ENCODE results near the gene WDPCP. TPM values are rescaled to one million over a fixed set of nuclear protein-coding genes. Genes with fewer than 3 reads are reported as not detected.

The WDPCP gene
- total and polyA plus RNA-seq, 10 of the 15 experiments (the other 5 are each of a cell fraction or from before 2014, with no cell fraction given) = 2.1 to 7.9 (median 4.6) TPM

DNA sequence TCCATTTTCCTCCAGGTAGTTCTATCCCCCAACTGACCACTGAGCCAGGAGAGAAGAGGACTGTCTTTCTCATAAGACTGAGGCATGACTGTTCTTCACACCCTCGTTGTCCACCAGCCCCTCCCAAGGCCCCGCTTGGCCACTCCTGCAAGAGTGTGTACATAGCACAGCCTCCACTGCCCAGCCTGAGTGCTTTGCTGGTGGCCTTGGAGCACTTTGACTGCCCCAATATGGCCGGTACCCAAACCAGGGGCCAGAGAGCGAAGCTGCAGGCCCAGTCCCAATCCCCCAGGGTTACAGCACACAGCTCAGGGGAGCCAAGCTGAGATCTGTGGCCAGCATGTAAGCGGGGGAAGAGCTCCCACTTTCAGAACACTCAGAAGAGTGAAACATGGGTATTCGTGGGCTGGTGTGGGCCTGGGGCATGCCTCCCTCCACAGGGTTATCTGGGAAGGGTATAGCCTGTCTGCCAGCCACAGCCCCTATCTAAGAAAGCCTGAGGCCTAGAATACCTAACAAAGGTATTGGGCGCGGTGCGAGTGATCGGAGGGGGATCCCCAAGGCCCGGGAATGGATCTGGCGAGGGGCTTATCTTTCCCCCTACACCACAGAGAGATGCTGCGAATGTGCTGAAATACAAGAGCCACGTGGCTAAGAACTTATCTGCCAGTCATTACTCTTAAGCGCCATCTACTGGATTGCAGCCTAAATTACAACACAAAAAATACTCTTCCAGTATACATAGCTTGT, 163.8 kb downstream of the WDPCP start:
- no peak for DNase-seq (ENCODE audit: low read depth, low spot score)
- H3K9ac ChIP-seq (ENCODE audit: control insufficient read depth, insufficient read depth, low read length) = no peak overlapping the region
- no peak overlapping the region for H3K27ac ChIP-seq (ENCODE audit: control insufficient read depth, insufficient read depth)
- no peak overlapping the region for H3K4me2 ChIP-seq (ENCODE audit: control insufficient read depth, insufficient read depth)
- POLR2A ChIA-PET = interaction anchor here (0.7 to 1.2 kb wide), 2 partner anchors 9 to 922 kb away, joined by 3 read pairs; no protein-coding TSS in a partner anchor
- no peaks in the 10 kb centered on the region; the same call in 2 of the 3 replicates for H3K9me3 ChIP-seq (replicated peaks; ENCODE audit: control insufficient read depth, insufficient read depth, low read length)
- peak overlapping the region; percentile 42 for H2AFZ ChIP-seq (ENCODE audit: control insufficient read depth, low read depth, low read length)
- CTCF ChIA-PET = interaction anchor here (0.6 to 2.4 kb wide), 13 partner anchors 9 to 638 kb away, joined by 3 to 13 read pairs (median 3); partner anchors contain the start of gene WDPCP
- intact Hi-C loops (cut with micrococcal nuclease; ENCODE audit: unreplicated experiment) = loop anchor here (10.0 kb wide), 1 partner anchor 360 kb away; no protein-coding TSS in a partner anchor
- in situ Hi-C loops (cut with MboI) = no loop called here
- FAIRE-seq = peak; percentile 35
- ATAC-seq = peak; percentile 87
- WGBS (ENCODE audit: insufficient coverage, insufficient replicate concordance, low lambda C conversion rate, missing lambda C conversion rate) = 57% methylated on average over 15 of the region's 15 CpGs
- H3K27me3 ChIP-seq (replicated peaks in 1 of 2; ENCODE audit: control insufficient read depth in 2 of 2, insufficient read depth in 2 of 2, low read length in 1 of 2) = no peaks in the 10 kb centered on the region
- no peaks in the 10 kb centered on the region for H4K20me1 ChIP-seq (ENCODE audit: control insufficient read depth, insufficient read depth)
- SMC1A ChIA-PET (ENCODE audit: uncharacterized antibody, unreplicated experiment) = interaction anchor here (0.7 to 1.1 kb wide), 4 partner anchors 9 to 649 kb away, joined by 3 read pairs; no protein-coding TSS in a partner anchor
- H3K79me2 ChIP-seq (ENCODE audit: control insufficient read depth, insufficient read depth, low read length) = no peaks in the 10 kb centered on the region
- H3K4me1 ChIP-seq (ENCODE audit: control insufficient read depth, insufficient read depth, low read length) = no peaks in the 10 kb centered on the region
- RAD21 ChIA-PET (ENCODE audit: unreplicated experiment) = interaction anchor here (0.6 to 0.7 kb wide), 3 partner anchors 51 to 176 kb away, joined by 3 read pairs; no protein-coding TSS in a partner anchor
- no peak overlapping the region for H3K4me3 ChIP-seq
- H3K36me3 ChIP-seq (ENCODE audit: control insufficient read depth in 2 of 2, insufficient read depth in 2 of 2, low read length in 1 of 2) = no peaks in the 10 kb centered on the region
- BruUV-seq (replicated peaks) = no TSS peak
- TF ChIP-seq STAT1 (conservative IDR thresholded peaks at IDR 0.05) = no peak
- no peak for TF ChIP-seq NR2F1 (conservative IDR thresholded peaks at IDR 0.05)
- TF ChIP-seq ZNF384 (IDR thresholded peaks at IDR 0.05; ENCODE audit: borderline replicate concordance, low read depth, low read length) = no peak
- TF ChIP-seq MEF2B (IDR thresholded peaks at IDR 0.05; ENCODE audit: partially characterized antibody, poor library complexity, severe bottlenecking) = no peak
- TF ChIP-seq TCF12 (IDR thresholded peaks at IDR 0.05; ENCODE audit: low read depth, low read length) = no peak
- TF ChIP-seq, protein P1, sequence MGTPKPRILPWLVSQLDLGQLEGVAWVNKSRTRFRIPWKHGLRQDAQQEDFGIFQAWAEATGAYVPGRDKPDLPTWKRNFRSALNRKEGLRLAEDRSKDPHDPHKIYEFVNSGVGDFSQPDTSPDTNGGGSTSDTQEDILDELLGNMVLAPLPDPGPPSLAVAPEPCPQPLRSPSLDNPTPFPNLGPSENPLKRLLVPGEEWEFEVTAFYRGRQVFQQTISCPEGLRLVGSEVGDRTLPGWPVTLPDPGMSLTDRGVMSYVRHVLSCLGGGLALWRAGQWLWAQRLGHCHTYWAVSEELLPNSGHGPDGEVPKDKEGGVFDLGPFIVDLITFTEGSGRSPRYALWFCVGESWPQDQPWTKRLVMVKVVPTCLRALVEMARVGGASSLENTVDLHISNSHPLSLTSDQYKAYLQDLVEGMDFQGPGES (IDR thresholded peaks at IDR 0.05) = no peak
- no peak for TF ChIP-seq ZNF24 (IDR thresholded peaks at IDR 0.05)
- no peak for TF ChIP-seq NFIC (IDR thresholded peaks at IDR 0.05; ENCODE audit: low read depth, low read length)
- no peak for TF ChIP-seq PML (IDR thresholded peaks at IDR 0.05; ENCODE audit: low read length)
- TF ChIP-seq CREB1 (IDR thresholded peaks at IDR 0.05; ENCODE audit: low read depth) = no peak
- TF ChIP-seq, protein P2, sequence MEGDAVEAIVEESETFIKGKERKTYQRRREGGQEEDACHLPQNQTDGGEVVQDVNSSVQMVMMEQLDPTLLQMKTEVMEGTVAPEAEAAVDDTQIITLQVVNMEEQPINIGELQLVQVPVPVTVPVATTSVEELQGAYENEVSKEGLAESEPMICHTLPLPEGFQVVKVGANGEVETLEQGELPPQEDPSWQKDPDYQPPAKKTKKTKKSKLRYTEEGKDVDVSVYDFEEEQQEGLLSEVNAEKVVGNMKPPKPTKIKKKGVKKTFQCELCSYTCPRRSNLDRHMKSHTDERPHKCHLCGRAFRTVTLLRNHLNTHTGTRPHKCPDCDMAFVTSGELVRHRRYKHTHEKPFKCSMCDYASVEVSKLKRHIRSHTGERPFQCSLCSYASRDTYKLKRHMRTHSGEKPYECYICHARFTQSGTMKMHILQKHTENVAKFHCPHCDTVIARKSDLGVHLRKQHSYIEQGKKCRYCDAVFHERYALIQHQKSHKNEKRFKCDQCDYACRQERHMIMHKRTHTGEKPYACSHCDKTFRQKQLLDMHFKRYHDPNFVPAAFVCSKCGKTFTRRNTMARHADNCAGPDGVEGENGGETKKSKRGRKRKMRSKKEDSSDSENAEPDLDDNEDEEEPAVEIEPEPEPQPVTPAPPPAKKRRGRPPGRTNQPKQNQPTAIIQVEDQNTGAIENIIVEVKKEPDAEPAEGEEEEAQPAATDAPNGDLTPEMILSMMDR (IDR thresholded peaks at IDR 0.05 in 2 of 3, conservative IDR thresholded peaks at IDR 0.05 in 1 of 3; ENCODE audit: control insufficient read depth in 2 of 3, extremely low read depth in 1 of 3, insufficient read depth in 1 of 3, low read depth in 3 of 3, low read length in 3 of 3) = peak; percentile 43 to 66 (median 54)
- no peak for TF ChIP-seq SUZ12 (IDR thresholded peaks at IDR 0.05; ENCODE audit: unreplicated experiment)
- TF ChIP-seq RAD21 (IDR thresholded peaks at IDR 0.05; ENCODE audit: insufficient read depth, low read depth, low read length) = peak; percentile 79
- no peak for TF ChIP-seq NRF1 (conservative IDR thresholded peaks at IDR 0.05; ENCODE audit: low read depth, low read length)
- TF ChIP-seq POLR2AphosphoS5 (IDR thresholded peaks at IDR 0.05; ENCODE audit: low read length) = no peak
- TF ChIP-seq, protein P3, sequence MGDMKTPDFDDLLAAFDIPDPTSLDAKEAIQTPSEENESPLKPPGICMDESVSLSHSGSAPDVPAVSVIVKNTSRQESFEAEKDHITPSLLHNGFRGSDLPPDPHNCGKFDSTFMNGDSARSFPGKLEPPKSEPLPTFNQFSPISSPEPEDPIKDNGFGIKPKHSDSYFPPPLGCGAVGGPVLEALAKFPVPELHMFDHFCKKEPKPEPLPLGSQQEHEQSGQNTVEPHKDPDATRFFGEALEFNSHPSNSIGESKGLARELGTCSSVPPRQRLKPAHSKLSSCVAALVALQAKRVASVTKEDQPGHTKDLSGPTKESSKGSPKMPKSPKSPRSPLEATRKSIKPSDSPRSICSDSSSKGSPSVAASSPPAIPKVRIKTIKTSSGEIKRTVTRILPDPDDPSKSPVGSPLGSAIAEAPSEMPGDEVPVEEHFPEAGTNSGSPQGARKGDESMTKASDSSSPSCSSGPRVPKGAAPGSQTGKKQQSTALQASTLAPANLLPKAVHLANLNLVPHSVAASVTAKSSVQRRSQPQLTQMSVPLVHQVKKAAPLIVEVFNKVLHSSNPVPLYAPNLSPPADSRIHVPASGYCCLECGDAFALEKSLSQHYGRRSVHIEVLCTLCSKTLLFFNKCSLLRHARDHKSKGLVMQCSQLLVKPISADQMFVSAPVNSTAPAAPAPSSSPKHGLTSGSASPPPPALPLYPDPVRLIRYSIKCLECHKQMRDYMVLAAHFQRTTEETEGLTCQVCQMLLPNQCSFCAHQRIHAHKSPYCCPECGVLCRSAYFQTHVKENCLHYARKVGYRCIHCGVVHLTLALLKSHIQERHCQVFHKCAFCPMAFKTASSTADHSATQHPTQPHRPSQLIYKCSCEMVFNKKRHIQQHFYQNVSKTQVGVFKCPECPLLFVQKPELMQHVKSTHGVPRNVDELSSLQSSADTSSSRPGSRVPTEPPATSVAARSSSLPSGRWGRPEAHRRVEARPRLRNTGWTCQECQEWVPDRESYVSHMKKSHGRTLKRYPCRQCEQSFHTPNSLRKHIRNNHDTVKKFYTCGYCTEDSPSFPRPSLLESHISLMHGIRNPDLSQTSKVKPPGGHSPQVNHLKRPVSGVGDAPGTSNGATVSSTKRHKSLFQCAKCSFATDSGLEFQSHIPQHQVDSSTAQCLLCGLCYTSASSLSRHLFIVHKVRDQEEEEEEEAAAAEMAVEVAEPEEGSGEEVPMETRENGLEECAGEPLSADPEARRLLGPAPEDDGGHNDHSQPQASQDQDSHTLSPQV (IDR thresholded peaks at IDR 0.05) = no peak
- TF ChIP-seq NR2C1 (IDR thresholded peaks at IDR 0.05) = no peak
